PFSK-1 (cell line): ENCODE data around the gene STK10.

ENCODE experiments used
- POLR2AphosphoS5 ChIP-seq: IDR thresholded peaks from 2 replicates; pipeline ENCODE4 v1.6.1; 2012; ENCODE audit warnings: low read depth, mild to moderate bottlenecking, control low read depth, low read length, moderate library complexity
- SIN3A ChIP-seq: IDR thresholded peaks from 2 replicates; pipeline ENCODE4 v1.6.1; 2012; ENCODE audit warnings: mild to moderate bottlenecking, low read length, moderate library complexity, borderline replicate concordance; ENCODE audit not compliant: insufficient read depth
- TAF1 ChIP-seq: IDR thresholded peaks from 2 replicates; pipeline ENCODE4 v1.6.1; 2012; ENCODE audit warnings: low read length, control low read depth, borderline replicate concordance; ENCODE audit not compliant: insufficient read depth

- TF ChIP-seq TAF1 (no peak), POLR2AphosphoS5 (no peak), SIN3A (no peak)
Measured at GRCh38 chr5:172048170-172048422, 139.9 kb downstream of the STK10 start.
